Measurements from ENCODE around the gene TMEM167B.

DNA sequence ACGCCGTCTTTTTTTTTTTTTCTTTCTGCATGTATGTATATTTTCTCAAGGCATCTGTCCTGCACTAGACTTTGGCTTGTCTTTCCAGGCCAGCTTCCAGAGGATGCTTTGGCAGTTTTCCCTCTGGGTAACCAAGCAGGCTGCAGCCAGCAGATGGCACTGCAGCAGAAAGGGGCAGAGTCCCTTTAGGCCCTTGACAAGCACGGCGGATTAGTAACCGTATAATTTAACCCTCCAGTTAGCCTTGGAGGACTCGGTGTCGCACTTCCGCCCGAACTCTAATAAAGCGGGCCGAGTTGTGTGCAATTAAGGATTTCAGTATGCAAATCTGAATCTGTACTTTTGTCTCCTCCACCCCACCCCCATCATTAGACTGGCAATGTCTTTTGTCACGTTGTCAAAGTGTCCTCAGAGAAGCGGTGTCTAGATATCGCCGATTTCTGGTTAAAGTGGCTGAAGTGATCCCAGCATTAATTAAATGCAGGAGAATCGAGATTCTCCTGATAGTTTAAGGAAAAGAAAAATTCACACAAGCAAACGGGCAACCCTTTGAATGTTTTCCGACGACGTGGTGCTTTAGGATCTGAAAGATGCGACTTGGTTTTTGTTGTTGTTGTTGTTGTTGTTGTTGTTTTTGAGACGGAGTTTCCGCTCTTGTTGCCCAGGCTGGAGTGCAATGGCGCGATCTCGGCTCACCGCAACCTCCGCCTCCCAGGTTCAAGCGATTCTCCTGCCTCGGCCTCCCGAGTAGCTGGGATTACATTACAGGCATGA is 1.1 kb upstream of the TMEM167B start:
- TF ChIP-seq, protein P1, sequence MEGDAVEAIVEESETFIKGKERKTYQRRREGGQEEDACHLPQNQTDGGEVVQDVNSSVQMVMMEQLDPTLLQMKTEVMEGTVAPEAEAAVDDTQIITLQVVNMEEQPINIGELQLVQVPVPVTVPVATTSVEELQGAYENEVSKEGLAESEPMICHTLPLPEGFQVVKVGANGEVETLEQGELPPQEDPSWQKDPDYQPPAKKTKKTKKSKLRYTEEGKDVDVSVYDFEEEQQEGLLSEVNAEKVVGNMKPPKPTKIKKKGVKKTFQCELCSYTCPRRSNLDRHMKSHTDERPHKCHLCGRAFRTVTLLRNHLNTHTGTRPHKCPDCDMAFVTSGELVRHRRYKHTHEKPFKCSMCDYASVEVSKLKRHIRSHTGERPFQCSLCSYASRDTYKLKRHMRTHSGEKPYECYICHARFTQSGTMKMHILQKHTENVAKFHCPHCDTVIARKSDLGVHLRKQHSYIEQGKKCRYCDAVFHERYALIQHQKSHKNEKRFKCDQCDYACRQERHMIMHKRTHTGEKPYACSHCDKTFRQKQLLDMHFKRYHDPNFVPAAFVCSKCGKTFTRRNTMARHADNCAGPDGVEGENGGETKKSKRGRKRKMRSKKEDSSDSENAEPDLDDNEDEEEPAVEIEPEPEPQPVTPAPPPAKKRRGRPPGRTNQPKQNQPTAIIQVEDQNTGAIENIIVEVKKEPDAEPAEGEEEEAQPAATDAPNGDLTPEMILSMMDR (optimal IDR thresholded peaks at IDR 0.05 in 1 of 3, IDR thresholded peaks at IDR 0.05 in 1 of 3, conservative IDR thresholded peaks at IDR 0.05 in 1 of 3; ENCODE audit: extremely low read depth in 1 of 3, insufficient read depth in 2 of 3, low read length in 3 of 3) = peak; percentile 67 to 86 (median 73)
- no peak for TF ChIP-seq EZH2 (IDR thresholded peaks at IDR 0.05; ENCODE audit: low read length)

All from keratinocyte (primary cell).